OCI-LY3 (cell line): Measurements from ENCODE around the gene AFF1.

Source experiments
- CTCF ChIP-seq: fragments of 200-600, 300-600 bp; sonication (generic); IDR thresholded peaks from 2 replicates; pipeline ENCODE4 v1.5.1; 2014; ENCODE audit warnings: antibody characterized with exemption, low read length, low read depth
- EZH2phosphoT487 ChIP-seq: fragments of 200-600 bp; shearing (Covaris generic); IDR thresholded peaks from 2 replicates; pipeline ENCODE4 v1.6.1; 2018; ENCODE audit warnings: antibody characterized with exemption, mixed run types, low read depth

GRCh38 chr4:86968547-86968946, 33.7 kb downstream of the AFF1 start:
- TF ChIP-seq CTCF (no peak), EZH2phosphoT487 (no peak)
